ENCODE results near the gene PHF21A. TPM values are rescaled to one million over a fixed set of nuclear protein-coding genes. Genes with fewer than 3 reads are reported as not detected.

The PHF21A gene
- total and polyA plus RNA-seq, 2 donors (not counting 3 experiments of a cell fraction or from before 2014, with no cell fraction given), result 14.1 to 30.5 TPM

DNA sequence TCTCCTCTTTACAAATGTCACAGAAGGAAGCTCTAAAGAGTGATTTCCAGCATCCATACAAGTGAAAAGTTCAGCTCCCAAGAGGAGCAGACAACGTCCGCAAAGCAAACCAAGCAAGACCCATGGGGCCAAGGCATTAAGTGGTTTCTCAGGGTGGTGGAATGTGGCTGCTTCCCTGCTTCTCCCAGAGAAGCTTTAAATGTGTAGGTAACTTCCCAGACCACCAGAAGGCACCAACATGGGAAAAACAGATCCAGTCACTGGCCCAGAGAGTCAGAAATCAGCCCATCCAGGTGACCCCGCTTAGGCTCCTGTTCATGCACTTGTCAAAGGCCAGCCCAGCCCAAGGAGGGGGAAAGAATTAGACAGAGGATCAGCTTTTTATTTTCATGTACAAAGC lies 13.3 kb upstream of the PHF21A start:
- intact Hi-C loops (cut with micrococcal nuclease) (no loop called here), dilution Hi-C loops (cut with MboI; ENCODE audit: extremely low pct_ligation_motif_present, low sequenced_read_pairs) (no loop called here)
- no peaks in the 10 kb centered on the region for H3K36me3 ChIP-seq (ENCODE audit: control insufficient read depth in 2 of 2, extremely low read depth in 1 of 2, insufficient read depth in 2 of 2, low read length in 2 of 2)
- FAIRE-seq, result no peak
- no peak overlapping the region for H3K4me2 ChIP-seq (ENCODE audit: insufficient read depth, low read length)
- no peak overlapping the region for H3K4me3 ChIP-seq (replicated peaks in 1 of 3; ENCODE audit: insufficient read depth in 1 of 3, low read depth in 1 of 3, low read length in 3 of 3)
- ChIA-PET POLR2A (no interaction called here), CTCF (interaction anchor here (0.8 to 1.1 kb wide), 2 partner anchors 19 to 99 kb away, joined by 3 read pairs; no protein-coding TSS in a partner anchor)
- H3K9me3 ChIP-seq (replicated peaks; ENCODE audit: control insufficient read depth, insufficient read depth, low read length), result no peaks in the 10 kb centered on the region
- no peaks in the 10 kb centered on the region for H4K20me1 ChIP-seq (replicated peaks; ENCODE audit: control insufficient read depth, extremely low read depth, insufficient read depth, low read length)
- no peak for DNase-seq (ENCODE audit: low read depth, low spot score)
- no peak overlapping the region for H2AFZ ChIP-seq (ENCODE audit: low read depth, low read length)
- H3K4me1 ChIP-seq (ENCODE audit: control insufficient read depth, extremely low read depth, insufficient read depth, low read length), result no peaks in the 10 kb centered on the region
- no TSS peak for BruUV-seq (replicated peaks)
- H3K9me1 ChIP-seq (replicated peaks; ENCODE audit: control insufficient read depth, extremely low read depth, insufficient read depth, low read length), result no peaks in the 10 kb centered on the region
- H3K79me2 ChIP-seq (ENCODE audit: control insufficient read depth, insufficient read depth, low read length), result no peaks in the 10 kb centered on the region
- H3K9ac ChIP-seq (replicated peaks; ENCODE audit: extremely low read depth, insufficient read depth, low read length), result no peak overlapping the region
- H3K27me3 ChIP-seq (ENCODE audit: control insufficient read depth in 2 of 2, insufficient read depth in 2 of 2, low read length in 2 of 2), result peaks cover 10 to 14% of the 10 kb centered on the region in 2 experiments
- TF ChIP-seq JUN (IDR thresholded peaks at IDR 0.05; ENCODE audit: borderline replicate concordance, insufficient read depth, insufficient read length, low read depth) (no peak), POLR2AphosphoS5 (IDR thresholded peaks at IDR 0.05; ENCODE audit: insufficient read depth, low read depth, low read length) (no peak), GATA2 (IDR thresholded peaks at IDR 0.05; ENCODE audit: insufficient read depth, insufficient read length, low read depth, low read length) (no peak), POLR2A (IDR thresholded peaks at IDR 0.05; ENCODE audit: low read depth, low read length) (no peak), EZH2 (IDR thresholded peaks at IDR 0.05; ENCODE audit: borderline replicate concordance, low read depth, low read length, severe bottlenecking) (no peak), MAX (IDR thresholded peaks at IDR 0.05; ENCODE audit: insufficient read depth, insufficient read length) (no peak), MYC (IDR thresholded peaks at IDR 0.05; ENCODE audit: low read depth, low read length) (no peak), FOS (IDR thresholded peaks at IDR 0.05; ENCODE audit: borderline replicate concordance, insufficient read depth, low read length) (no peak)
- TF ChIP-seq, protein P1, sequence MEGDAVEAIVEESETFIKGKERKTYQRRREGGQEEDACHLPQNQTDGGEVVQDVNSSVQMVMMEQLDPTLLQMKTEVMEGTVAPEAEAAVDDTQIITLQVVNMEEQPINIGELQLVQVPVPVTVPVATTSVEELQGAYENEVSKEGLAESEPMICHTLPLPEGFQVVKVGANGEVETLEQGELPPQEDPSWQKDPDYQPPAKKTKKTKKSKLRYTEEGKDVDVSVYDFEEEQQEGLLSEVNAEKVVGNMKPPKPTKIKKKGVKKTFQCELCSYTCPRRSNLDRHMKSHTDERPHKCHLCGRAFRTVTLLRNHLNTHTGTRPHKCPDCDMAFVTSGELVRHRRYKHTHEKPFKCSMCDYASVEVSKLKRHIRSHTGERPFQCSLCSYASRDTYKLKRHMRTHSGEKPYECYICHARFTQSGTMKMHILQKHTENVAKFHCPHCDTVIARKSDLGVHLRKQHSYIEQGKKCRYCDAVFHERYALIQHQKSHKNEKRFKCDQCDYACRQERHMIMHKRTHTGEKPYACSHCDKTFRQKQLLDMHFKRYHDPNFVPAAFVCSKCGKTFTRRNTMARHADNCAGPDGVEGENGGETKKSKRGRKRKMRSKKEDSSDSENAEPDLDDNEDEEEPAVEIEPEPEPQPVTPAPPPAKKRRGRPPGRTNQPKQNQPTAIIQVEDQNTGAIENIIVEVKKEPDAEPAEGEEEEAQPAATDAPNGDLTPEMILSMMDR (IDR thresholded peaks at IDR 0.05; ENCODE audit: extremely low read depth in 1 of 2, insufficient read depth in 1 of 2, low read depth in 1 of 2, low read length in 2 of 2), result no peak
- H3K27ac ChIP-seq (ENCODE audit: insufficient read depth, low read depth, low read length), result no peak overlapping the region

Data from endothelial cell of umbilical vein (primary cell).